HG03565 (cell line): ENCODE results near the gene BLVRB.
"Not testable (repeated sequence)": the region's sequence is repeated elsewhere in the genome, so short reads cannot be mapped to it uniquely, and the experiment has no call there.

Experiments used
- ATAC-seq: cut with Tn5 transposase; IDR thresholded peaks from one replicate; pipeline ENCODE4 v1.9.1; 2021; ENCODE audit warnings: mild to moderate bottlenecking, moderate library complexity; ENCODE audit not compliant: unreplicated experiment

BLVRB gene

DNA sequence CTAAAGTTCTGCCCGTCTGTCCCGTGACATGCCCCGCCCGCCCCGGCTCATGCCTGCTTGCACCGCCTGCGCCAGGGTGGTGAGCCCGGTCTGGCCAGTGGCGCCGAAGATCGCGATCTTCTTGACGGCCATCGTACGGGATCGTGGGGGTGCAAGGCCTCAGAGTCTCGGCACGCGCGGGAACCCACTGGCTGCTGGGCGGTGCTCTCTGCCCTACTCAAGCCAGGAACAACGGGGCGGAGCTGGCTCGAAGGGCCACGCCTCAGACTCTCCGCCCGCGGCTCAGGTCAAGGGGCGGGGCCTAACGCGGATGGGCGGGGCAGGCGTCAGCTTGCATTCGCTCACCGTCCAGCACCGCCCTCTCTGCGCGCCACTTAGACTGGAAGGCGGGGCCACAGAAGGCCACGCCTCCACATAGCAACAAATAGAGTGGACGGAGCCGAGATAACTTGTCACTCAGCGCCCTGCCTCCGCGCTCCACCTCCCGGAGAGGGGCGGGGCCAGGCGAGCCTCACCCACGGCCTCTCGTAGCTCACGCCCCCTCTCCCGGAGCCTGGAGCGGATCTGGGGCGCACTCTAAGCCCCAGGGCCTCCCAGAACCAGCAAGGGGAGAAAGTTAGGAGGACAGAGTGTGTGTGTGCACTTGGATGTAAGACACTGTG is at the start of gene BLVRB:
Gene BLVRB, minus strand, starts transcription at position 189 of the 662 bp plus-strand sequence. Its CDS starts 57 bp downstream, at position 132.
- ATAC-seq = peak; percentile 78

DNA sequence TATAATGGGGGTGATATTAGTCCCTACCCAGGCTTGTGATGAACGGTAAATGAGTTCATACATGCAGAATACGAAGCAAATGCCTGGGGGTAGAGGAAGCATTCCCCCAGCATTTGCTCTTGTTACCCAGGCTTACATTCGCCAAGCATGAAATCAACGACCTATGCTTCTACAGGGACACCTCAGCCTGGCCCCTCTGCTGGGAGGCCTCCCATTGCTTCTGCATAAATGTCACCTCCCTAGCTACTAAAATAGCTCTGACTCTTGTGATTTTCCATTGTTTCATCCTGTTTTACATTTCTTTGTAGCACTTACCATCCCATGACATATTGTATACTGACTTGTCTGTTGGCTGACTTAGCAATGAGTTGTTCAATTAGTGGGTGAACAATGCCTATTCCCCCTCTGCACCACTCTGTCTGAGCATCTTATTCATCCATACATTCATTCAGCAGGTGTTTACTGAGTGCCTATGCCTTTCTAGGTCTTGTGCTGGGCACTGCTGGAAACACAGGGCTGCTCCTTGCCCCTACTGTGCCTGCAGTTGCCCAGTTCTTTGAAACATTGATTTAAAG is 48.3 kb upstream of the BLVRB start:
- ATAC-seq = no peak

DNA sequence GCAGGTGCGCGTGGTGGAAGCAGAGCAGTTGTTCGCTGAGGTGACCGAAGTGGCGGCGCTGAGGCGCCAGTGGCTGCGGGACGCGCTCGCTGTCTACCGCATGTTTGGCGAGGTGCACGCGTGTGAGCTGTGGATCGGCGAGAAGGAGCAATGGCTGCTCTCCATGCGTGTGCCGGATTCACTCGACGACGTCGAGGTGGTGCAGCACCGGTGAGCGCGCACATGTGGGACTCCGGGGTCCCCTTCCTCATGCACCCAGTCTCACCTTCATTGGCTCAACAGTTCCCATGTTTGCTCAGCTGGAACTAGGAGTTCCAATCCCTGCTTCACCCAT is 47.8 kb upstream of the BLVRB start:
- no peak for ATAC-seq

DNA sequence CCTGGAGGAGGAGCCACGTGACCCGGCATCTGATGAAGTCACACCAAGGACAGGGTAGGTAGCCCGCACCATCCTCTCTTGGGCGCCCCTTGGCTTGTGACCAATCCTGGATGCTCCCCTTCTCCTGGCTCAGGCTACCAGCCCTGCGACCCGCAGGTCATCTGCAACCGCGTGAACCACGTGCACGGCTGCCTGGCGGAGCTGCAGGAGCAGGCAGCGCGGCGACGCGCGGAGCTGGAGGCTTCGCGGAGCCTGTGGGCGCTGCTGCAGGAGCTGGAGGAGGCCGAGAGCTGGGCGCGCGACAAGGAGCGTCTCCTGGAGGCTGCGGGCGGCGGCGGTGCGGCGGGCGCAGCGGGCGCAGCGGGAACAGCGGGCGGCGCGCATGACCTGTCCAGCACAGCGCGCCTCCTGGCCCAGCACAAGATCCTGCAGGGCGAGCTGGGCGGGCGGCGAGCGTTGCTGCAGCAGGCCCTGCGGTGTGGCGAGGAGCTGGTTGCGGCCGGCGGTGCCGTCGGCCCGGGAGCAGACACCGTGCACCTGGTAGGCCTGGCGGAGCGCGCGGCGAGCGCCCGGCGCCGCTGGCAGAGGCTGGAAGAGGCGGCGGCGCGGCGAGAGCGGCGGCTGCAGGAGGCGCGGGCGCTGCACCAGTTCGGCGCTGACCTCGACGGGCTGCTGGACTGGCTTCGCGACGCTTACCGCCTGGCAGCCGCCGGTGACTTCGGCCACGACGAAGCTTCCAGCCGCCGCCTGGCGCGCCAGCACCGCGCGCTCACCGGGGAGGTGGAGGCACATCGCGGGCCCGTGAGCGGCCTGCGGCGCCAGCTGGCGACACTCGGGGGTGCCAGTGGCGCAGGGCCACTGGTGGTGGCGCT is 47.2 kb upstream of the BLVRB start:
- ATAC-seq = no peak

DNA sequence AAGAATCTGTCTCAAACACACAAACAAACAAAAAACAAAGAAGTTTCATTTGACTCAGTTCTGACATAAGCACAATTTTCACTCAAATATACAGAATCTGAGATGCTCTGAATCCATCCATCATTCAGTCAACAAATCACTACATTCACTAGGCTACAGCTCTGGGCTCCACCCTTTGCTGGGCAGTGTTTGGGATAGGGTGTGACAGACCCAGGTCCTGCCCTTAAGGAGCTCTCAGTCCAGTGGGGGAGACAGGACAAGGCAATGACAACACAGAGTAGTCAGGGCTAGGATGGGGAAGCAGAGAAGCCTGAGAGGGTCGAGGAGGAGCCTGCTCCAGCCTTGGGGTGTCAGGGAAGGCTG is 46.5 kb upstream of the BLVRB start:
- ATAC-seq = no peak

DNA sequence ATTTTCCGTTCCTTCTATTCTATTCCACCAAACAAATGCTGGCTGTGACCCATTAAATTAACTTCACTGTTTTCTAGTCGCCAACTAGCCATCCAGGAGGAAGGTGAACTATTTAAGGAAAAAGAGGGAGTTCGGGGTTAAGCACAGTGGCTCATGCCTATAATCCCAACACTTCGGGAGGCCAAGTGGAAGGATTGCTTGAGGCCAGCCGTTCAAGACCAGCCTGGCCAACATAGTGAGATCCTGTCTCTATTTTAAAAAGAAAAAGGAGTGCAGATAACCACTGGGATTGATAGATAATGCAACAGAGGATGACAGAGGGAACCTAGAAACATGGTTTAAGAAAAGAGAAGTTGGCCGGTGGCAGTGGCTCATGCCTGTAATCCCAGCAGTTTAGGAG is 45.9 kb upstream of the BLVRB start:
- no peak for ATAC-seq

DNA sequence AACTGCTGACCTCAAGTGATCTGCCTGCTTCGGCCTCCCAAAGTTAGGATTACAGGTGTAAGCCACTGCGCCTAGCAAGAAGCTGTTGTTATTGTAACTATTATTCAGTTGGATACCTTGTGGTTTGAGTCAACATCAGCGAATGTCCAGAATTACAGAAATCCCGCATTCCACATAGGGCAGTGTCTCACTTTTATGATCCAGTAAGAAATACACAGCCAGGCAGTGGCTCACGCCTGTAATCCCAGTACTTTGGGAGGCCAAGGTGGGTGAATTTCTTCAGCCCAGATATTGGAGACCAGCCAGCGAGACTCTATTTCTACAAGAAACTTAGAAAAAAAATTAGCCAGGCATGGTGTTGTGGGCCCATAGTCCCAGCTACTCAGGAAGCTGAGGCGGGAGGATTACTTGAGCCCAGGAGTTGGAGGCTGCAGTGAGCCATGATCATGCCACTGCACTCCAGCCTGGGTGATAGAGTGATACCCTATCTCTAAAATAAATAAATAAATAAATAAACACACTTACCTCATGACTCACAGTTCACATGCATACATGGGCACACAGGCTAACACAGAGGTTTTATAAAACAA is 45.1 kb upstream of the BLVRB start:
- ATAC-seq = no peak

DNA sequence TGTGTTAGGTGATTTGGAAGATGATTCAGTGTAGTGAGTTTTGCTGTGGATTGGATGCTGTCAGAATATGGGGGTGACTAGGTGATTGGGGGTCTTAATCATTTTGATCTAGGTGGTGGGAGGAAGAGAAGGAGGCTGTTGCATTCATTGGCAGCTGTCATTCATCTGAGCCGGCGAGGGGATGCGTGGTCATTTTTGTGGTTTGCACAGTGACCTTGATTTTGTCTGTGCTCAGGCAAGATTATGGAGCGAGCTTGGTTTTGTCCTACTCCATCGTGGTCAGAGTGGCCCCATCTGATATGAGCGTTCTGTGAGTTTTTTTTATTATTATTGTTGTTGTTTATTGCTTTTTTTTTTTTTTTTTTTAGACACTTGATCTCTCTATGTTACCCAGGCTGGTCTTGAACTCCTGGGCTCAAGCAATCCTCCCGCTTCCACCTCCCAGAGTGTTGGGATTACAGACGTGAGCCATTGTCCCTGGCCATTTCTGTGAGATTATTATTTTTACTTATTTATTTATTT is 43.3 kb upstream of the BLVRB start:
- no peak for ATAC-seq

DNA sequence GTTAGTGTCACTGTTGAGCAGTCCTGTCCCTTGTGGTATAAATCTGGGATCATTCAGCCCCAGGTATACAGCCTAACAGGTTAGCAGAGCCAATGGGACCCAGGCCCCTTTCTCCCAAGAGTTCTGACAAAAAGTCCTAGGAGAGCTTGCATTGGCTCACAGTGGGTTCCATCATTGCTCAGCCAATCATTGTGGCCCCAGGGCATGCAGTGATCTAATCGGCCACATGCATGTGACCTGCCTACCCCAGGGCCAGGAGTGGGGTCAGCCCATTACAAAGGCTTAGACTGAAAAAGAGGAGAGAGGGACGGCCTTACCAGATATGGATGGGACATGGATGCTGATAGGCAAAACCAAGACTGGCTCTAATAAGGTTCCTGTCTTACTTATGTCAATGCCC is 42.3 kb upstream of the BLVRB start:
- ATAC-seq = no peak

DNA sequence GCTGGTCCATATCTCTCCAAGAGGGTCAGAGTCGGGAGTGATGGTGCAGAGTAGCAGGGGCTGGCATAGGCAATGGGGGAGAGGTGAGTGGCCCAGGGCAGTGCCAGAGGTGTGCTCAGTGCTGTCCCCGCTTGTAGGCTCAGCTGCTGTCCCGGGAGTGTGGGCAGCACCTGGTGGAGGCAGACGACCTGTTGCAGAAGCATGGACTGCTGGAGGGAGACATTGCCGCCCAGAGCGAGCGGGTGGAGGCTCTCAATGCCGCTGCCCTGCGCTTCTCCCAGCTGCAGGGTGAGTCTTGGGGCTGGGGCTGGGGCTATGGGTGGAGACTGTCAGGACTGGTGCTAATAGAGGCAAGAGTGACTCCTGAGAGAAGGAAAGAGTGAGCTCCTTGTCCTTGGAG is 40.6 kb upstream of the BLVRB start:
- ATAC-seq = no peak

DNA sequence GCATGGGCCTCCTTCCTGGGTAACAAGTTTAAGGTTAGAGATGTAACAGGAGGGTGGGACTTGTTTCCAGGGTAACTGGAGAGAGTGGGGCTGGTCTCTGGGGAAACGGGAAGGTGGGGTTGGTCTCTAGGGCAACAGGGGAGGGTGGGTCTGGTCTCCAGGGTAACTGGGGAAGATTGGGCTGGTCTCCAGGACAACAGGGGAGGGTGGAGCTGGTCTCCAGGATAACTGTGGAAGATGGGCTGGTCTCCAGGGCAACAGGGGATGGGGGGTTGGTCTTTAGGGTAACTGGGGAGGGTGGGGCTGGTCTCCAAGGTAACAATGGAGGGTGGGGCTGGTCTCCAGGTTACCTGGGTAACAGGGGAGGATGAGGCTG is 37.8 kb upstream of the BLVRB start:
- ATAC-seq = no peak

DNA sequence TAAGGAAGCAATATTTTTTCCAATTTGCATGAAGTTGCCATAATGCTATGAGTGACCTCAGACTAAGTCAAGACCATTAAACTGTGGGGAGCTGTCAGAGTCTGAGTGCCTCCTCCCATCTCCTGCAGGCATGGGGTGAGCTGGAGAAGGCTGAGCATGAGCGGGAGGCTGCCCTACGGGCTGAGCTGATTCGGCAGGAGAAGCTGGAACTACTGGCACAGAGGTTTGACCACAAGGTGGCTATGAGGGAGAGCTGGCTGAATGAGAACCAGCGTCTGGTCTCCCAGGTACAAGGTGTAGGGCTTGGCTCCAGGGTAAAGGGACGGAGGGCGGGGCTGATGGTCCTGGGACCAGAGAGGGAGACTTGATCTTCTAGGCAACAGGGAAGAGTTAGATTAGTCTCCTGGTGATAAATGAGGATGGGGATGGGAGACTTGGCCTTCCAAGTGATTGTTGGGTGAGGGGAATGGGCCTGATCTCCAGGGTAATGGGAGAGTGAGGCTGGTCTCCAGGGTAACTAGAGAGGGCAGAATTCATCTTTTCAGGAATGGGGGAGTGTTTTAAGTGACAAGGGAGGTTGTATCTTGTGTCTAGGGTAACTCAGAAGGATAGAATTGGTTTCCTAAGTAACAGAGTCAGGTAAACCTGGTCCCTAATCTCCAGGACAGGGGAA is 37.2 kb upstream of the BLVRB start:
- no peak for ATAC-seq

DNA sequence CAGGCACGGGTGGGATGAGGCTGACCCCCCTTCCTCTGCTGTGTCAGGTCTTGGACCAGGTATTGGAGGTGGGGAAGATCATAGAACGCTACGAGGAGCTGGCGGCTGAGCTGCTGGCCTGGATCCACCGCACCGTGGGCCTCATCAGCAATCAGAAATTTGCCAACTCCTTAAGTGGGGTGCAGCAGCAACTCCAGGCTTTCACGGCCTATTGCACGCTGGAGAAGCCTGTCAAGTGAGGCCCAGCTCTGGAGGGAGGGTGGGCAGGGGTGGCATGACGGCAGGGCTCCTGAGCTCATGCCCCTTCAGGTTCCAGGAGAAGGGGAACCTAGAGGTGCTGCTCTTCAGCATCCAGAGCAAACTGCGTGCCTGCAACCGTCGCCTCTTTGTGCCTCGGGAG is 36.5 kb upstream of the BLVRB start:
- ATAC-seq = no peak

DNA sequence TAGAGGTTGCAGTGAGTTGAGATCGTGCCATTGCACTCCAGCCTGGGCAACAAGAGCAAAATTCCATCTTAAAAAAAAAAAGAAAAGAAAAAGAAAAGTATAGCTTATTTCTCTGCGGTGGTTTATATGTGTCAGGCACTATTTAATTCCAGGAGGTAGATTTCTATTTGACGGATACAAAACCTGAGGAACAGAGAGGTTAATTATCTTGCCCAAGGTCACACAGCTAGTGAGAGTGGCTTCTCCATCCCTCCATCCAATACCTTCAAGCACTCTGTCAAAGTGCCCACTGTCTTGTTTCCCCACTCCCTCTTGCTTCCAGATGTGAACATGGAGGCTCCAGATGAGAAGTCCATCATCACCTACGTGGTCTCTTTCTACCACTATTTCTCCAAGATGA is 36.1 kb upstream of the BLVRB start:
- ATAC-seq = no peak

DNA sequence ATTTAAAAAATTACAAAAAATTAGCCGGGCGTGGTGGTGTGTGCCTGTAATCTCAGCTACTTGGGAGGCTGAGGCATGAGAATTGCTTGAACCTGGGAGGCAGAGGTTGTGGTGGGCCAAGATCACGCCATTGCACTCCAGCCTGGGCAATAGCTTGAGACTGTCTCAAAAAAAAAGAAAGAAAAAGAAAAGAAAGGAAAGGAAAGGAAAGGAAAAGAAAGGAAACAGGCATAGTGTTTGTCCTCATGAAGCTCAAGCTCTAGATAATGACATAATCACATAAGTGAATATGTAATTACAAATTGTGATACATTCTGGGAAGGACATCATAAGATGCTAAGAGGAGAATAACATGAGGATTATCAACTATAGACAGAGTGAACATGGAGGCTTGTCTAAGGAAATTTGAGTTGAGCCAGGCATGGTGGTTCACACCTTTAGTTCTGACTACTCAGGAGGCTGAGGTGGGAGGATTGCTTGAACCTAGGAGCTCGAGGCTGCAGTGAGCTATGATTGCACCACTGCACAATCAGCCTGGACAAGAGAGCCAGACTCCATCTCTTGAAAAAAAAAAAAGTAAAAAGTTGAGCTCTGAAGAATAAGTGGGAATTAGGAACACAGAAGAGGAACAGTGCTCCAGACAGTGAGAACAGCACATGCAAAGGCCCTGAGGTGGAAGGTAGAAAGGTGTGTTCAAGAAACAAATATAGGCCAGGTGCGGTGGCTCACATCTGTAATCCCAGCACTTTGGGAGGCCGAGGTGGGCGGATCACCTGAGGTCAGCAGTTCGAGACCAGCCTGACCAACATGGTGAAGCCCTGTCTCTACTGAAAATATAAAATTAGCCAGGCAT is 35.4 kb upstream of the BLVRB start:
- not testable (repeated sequence) for ATAC-seq

DNA sequence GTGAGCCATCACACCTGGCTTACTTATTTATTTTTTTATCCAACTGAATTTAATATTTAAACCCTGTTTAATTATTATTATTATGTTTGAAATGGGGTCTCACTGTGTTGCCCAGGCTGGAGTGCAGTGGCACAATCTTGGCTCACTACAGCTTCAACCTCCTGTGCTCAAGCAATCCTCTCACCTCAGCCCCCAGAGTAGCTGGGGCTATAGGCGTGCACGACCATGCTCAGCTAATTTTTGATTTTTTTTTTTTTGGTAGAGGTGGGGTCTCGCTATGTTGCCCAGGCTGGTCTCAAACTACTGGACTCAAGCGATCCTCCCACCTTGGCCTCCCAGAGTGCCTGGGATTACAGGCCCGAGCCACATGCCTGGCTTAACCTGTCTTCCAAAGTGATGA is 33.8 kb upstream of the BLVRB start:
- no peak for ATAC-seq

DNA sequence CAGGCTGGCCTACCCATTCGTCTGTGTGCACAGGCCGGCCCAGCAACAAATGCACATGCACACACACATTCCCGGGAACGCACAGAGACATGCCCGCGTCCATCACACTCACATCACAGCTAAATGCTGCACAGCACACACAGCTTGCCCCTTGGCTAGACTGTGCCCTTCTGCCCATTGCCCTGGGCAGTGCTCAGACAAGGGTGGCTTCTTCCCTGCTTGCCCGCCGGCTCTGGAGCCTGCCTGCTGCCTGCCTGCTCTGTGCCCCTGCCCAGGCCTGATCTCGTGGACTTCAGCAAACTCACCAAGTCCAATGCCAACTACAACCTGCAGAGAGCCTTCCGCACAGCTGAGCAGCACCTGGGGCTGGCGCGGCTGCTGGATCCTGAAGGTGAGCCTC is 31.7 kb upstream of the BLVRB start:
- no peak for ATAC-seq

DNA sequence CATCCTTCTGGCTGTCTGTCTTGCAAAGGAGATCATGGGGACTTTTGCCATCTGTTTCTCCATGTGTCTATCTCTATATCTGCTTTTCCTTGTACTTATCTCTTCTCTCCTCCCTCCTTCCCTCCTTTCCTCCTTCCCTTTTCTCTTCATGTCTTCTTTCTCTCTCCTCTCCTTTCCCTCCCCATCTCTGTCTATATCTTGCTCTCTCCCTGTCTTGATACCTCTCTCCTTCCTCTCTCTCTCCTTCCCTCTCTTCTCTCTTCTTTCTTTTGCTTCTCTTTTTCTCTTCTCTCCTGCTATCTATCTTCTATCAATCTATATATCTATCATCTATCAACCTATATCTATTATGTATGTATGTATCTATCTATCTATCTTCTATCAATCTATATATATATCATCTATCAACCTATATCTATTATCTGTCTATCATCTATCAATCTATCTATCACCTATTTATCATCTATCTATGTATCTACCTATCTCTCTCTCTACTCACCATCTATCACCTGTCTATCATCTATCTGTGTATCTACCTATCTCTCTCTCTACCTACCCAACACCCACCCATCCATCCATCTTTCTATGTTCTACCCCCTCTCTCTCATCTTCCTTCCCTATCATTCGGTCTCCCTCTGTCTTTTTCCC is 28.8 kb upstream of the BLVRB start:
- ATAC-seq = no peak

DNA sequence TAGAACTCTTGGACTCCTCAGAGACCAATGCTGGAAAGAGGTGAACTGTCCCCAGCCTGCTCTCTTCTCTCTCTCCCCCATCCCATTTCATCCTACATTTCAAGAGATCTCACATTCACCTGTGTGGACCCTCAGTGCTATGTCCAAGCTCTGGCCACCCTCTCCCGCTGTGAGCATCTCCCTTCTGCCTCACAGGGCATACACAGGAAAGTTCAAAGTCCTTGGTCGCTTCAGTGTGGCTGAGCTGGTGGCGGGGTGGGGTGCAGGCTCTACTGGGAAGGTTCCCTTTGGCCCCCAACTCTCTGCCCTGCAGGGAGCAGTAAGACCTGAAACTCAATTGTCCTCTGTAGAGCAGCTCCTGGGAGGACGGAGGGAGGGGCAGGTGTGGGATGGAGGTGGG is 28.2 kb upstream of the BLVRB start:
- ATAC-seq = no peak

DNA sequence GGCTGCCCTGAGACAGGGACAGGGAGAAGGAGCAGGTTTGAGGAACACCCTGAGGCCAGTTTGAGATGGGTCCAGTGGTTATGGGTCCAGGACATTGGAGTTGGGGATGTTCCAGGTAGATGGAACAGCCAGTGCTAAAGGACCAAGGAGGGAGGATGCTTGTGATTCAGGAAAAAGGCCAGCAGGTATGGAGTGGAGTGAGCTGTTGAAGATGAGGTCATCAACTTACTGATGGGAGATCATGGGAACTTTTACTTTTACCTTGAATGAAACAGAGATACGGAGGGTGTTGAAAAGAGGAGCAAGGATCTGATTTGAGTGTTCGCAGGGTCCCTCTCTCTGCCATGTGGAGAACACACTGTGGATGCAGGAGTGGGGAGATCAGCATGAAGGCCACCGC is 26.7 kb upstream of the BLVRB start:
- ATAC-seq = no peak
